ENCODE results near the gene PRRT3. TPM values are rescaled to one million over a fixed set of nuclear protein-coding genes. Genes with fewer than 3 reads are reported as not detected.
A peak's percentile ranks its signal among the peaks of the same experiment; 100 is the strongest.

The PRRT3 gene
- total and polyA plus RNA-seq, 2 of the 13 experiments (the other 11 are each of a cell fraction or from before 2014, with no cell fraction given): 0.22 to 0.44 TPM

GRCh38 chr3:9915254-9916141, 36.7 kb downstream of the PRRT3 start (continued):
- TF ChIP-seq TBX2 (CRISPR knock-in tag; IDR thresholded peaks at IDR 0.05; ENCODE audit: borderline replicate concordance) (0 out of 2 replicates have a peak, but pooled peaks have one; percentile 49), PHF8 (CRISPR knock-in tag; IDR thresholded peaks at IDR 0.05) (peak; percentile 52; the same call in 1 of the 2 replicates), TAF1 (CRISPR knock-in tag; IDR thresholded peaks at IDR 0.05) (peak; percentile 67), BHLHE40 (IDR thresholded peaks at IDR 0.05; ENCODE audit: low read length) (no peak), JDP2 (CRISPR knock-in tag; IDR thresholded peaks at IDR 0.05; ENCODE audit: borderline replicate concordance) (0 out of 2 replicates have a peak, but pooled peaks have one; percentile 7), KDM2A (CRISPR knock-in tag; IDR thresholded peaks at IDR 0.05; ENCODE audit: borderline replicate concordance, low read depth) (peak; percentile 53), FOXM1 (CRISPR knock-in tag; IDR thresholded peaks at IDR 0.05) (peak; percentile 84), ZHX1 (CRISPR knock-in tag; IDR thresholded peaks at IDR 0.05; ENCODE audit: low read depth) (peak; percentile 29; the same call in 1 of the 2 replicates), ZBTB4 (CRISPR knock-in tag; IDR thresholded peaks at IDR 0.05; ENCODE audit: borderline replicate concordance) (no peak), ZNF451 (CRISPR knock-in tag; IDR thresholded peaks at IDR 0.05) (peak; percentile 88), HNF1B (CRISPR knock-in tag; IDR thresholded peaks at IDR 0.05) (peak; percentile 68), ZNF605 (CRISPR knock-in tag; IDR thresholded peaks at IDR 0.05) (no peak), E2F5 (CRISPR knock-in tag; conservative IDR thresholded peaks at IDR 0.05) (peak; percentile 66; the same call in 1 of the 2 replicates), ZNF781 (CRISPR knock-in tag; IDR thresholded peaks at IDR 0.05; ENCODE audit: borderline replicate concordance, not compliant biosample characterization) (peak; percentile 18), ZBTB10 (CRISPR knock-in tag; IDR thresholded peaks at IDR 0.05; ENCODE audit: borderline replicate concordance) (peak; percentile 89)

Measured in HepG2 (cell line).